Hepatocyte (in vitro differentiated cells): ENCODE results near the gene SERPINB11. TPM values are rescaled to one million over a fixed set of nuclear protein-coding genes. Genes with fewer than 3 reads are reported as not detected.

Experiments
- DNase-seq: peaks from one replicate; pipeline ENCODE4 v3.0.0-alpha.2; 2016; ENCODE audit warnings: low spot score
- H2AFZ ChIP-seq: fragments of 200-600 bp; sonication (generic); 2 replicates; pipeline ENCODE4 v1.6.0; 2016; ENCODE audit warnings: antibody characterized with exemption, mild to moderate bottlenecking
- H3K27ac ChIP-seq: fragments of 200-600 bp; sonication (generic); 2 replicates; pipeline ENCODE4 v1.5.1; 2016; ENCODE audit warnings: mild to moderate bottlenecking
- H3K27me3 ChIP-seq: fragments of 200-600 bp; sonication (generic); 2 replicates; pipeline ENCODE4 v1.6.1; 2016
- H3K36me3 ChIP-seq: fragments of 200-600 bp; sonication (generic); replicated peaks from 2 replicates; pipeline ENCODE4 v1.5.1; 2016; ENCODE audit warnings: low read depth; ENCODE audit not compliant: insufficient read depth
- H3K4me1 ChIP-seq: fragments of 200-600 bp; sonication (generic); 2 replicates; pipeline ENCODE4 v1.5.1; 2016; ENCODE audit warnings: mild to moderate bottlenecking, moderate library complexity; ENCODE audit not compliant: insufficient read depth
- H3K4me2 ChIP-seq: fragments of 200-600 bp; sonication (generic); 2 replicates; pipeline ENCODE4 v1.6.0; 2016
- H3K4me3 ChIP-seq: fragments of 200-600 bp; sonication (generic); 2 replicates; pipeline ENCODE4 v1.5.1; 2016; ENCODE audit warnings: mild to moderate bottlenecking
- H3K79me2 ChIP-seq: fragments of 200-600 bp; sonication (generic); 2 replicates; pipeline ENCODE4 v1.6.0; 2017; ENCODE audit warnings: mild to moderate bottlenecking
- H3K9me2 ChIP-seq: fragments of 200-600 bp; sonication (generic); replicated peaks from 2 replicates; pipeline ENCODE4 v1.6.0; 2017; ENCODE audit warnings: mild to moderate bottlenecking; ENCODE audit not compliant: insufficient read depth
- H3K9me3 ChIP-seq: fragments of 200-600 bp; sonication (generic); 2 replicates; pipeline ENCODE4 v1.5.1; 2016; ENCODE audit warnings: low read depth, mild to moderate bottlenecking
- H4K20me1 ChIP-seq: fragments of 200-600 bp; sonication (generic); 2 replicates; pipeline ENCODE4 v1.6.0; 2016; ENCODE audit warnings: mild to moderate bottlenecking; ENCODE audit not compliant: insufficient read depth, poor library complexity, severe bottlenecking
- CTCF ChIP-seq: fragments of 200-600 bp; sonication (generic); IDR thresholded peaks from 2 replicates; pipeline ENCODE4 v1.5.1; 2016; ENCODE audit warnings: antibody characterized with exemption, mild to moderate bottlenecking; ENCODE audit not compliant: poor library complexity
- EZH2 ChIP-seq: fragments of 200-600 bp; sonication (generic); IDR thresholded peaks from 2 replicates; pipeline ENCODE4 v1.6.1; 2016; ENCODE audit warnings: antibody characterized with exemption, mild to moderate bottlenecking, borderline replicate concordance
- EZH2phosphoT487 ChIP-seq: fragments of 200-600 bp; sonication (generic); IDR thresholded peaks from one replicate; pipeline ENCODE4 v1.6.1; 2018; ENCODE audit warnings: antibody characterized with exemption, mild to moderate bottlenecking, low read depth, moderate library complexity; ENCODE audit not compliant: unreplicated experiment, severe bottlenecking
- WGBS: methylation state at CpG from one replicate; pipeline ENCODE4 v1.1.6; 2016; ENCODE audit warnings: low lambda C conversion rate; ENCODE audit errors: missing lambda C conversion rate; 5-methylcytosine and 5-hydroxymethylcytosine counted together
- polyA plus RNA-seq: library from polyadenylated mRNA; unstranded; fragments of >200 nt; fragmentation: Nextera tagmentation; extraction: Ambion mirVana; gene quantifications from 2 replicates; pipeline ENCODE4 v1.2.1, GENCODE V29; 2016
- total RNA-seq: library from RNA; depleted of rRNA; stranded (reverse); fragments of >200 nt; gene quantifications from 2 replicates; pipeline ENCODE4 v1.2.3, GENCODE V29; 2014

The SERPINB11 gene
- total and polyA plus RNA-seq, 2 experiments from 2014 or later, result not detected

- TF ChIP-seq EZH2 (no peak), EZH2phosphoT487 (no peak), CTCF (no peak)
- WGBS, result 87% methylated on average over 3 of the region's 3 CpGs
- H3K9me2 ChIP-seq, result no peaks in the 10 kb centered on the region
- H3K4me2 ChIP-seq, result no peak overlapping the region
- no peak overlapping the region for H2AFZ ChIP-seq
- no peak overlapping the region for H3K27ac ChIP-seq
- no peak for DNase-seq
- H3K4me3 ChIP-seq, result no peak overlapping the region
- no peaks in the 10 kb centered on the region for H3K36me3 ChIP-seq
- no peaks in the 10 kb centered on the region for H3K27me3 ChIP-seq
- H3K4me1 ChIP-seq, result no peaks in the 10 kb centered on the region
- H4K20me1 ChIP-seq, result no peaks in the 10 kb centered on the region
- H3K79me2 ChIP-seq, result no peaks in the 10 kb centered on the region
- no peaks in the 10 kb centered on the region for H3K9me3 ChIP-seq
Measured at GRCh38 chr18:63708650-63709049, 5.9 kb downstream of the SERPINB11 start.

- TF ChIP-seq EZH2, result no peak
- Histone ChIP-seq H3K4me3 (no peak overlapping the region), H3K36me3 (no peaks in the 10 kb centered on the region), H4K20me1 (no peaks in the 10 kb centered on the region), H3K9me3 (no peaks in the 10 kb centered on the region), H3K27me3 (no peaks in the 10 kb centered on the region), H3K9me2 (no peaks in the 10 kb centered on the region), H3K79me2 (no peaks in the 10 kb centered on the region), H2AFZ (no peak overlapping the region), H3K4me2 (no peak overlapping the region), H3K4me1 (no peaks in the 10 kb centered on the region), H3K27ac (no peak overlapping the region)
- DNase-seq, result no peak
- 38% methylated on average over 3 of the region's 3 CpGs for WGBS
Measured at GRCh38 chr18:63725682-63726480, 23.1 kb downstream of the SERPINB11 start.

- no peak overlapping the region for H3K27ac ChIP-seq
- H2AFZ ChIP-seq, result no peak overlapping the region
- 76% methylated on average over 5 of the region's 5 CpGs for WGBS
- no peaks in the 10 kb centered on the region for H3K79me2 ChIP-seq
- DNase-seq, result peak; percentile 64
- no peaks in the 10 kb centered on the region for H4K20me1 ChIP-seq
- no peaks in the 10 kb centered on the region for H3K9me2 ChIP-seq
- TF ChIP-seq EZH2, result no peak
- no peak for TF ChIP-seq EZH2phosphoT487
- TF ChIP-seq CTCF, result no peak
- no peaks in the 10 kb centered on the region for H3K27me3 ChIP-seq
- no peaks in the 10 kb centered on the region for H3K9me3 ChIP-seq
- H3K4me2 ChIP-seq, result no peak overlapping the region
- H3K4me3 ChIP-seq, result no peak overlapping the region
- no peaks in the 10 kb centered on the region for H3K36me3 ChIP-seq
- no peaks in the 10 kb centered on the region for H3K4me1 ChIP-seq
Measured at GRCh38 chr18:63730773-63731172, 28.0 kb downstream of the SERPINB11 start.

GRCh38 chr18:63731215-63731614 lies 28.5 kb downstream of the SERPINB11 start:
- H3K9me3 ChIP-seq, result no peaks in the 10 kb centered on the region
- H3K4me3 ChIP-seq, result no peak overlapping the region
- TF ChIP-seq EZH2 (no peak), EZH2phosphoT487 (no peak), CTCF (no peak)
- WGBS, result 81% methylated on average over 3 of the region's 3 CpGs
- H3K36me3 ChIP-seq, result no peaks in the 10 kb centered on the region
- no peaks in the 10 kb centered on the region for H3K9me2 ChIP-seq
- no peaks in the 10 kb centered on the region for H3K4me1 ChIP-seq
- H3K79me2 ChIP-seq, result no peaks in the 10 kb centered on the region
- no peaks in the 10 kb centered on the region for H4K20me1 ChIP-seq
- no peaks in the 10 kb centered on the region for H3K27me3 ChIP-seq
- peak overlapping the region; percentile 78 for H3K27ac ChIP-seq
- H3K4me2 ChIP-seq, result peak overlapping the region; percentile 15
- DNase-seq, result no peak
- H2AFZ ChIP-seq, result no peak overlapping the region
